Measurements from ENCODE around the gene FSTL3.

DNA sequence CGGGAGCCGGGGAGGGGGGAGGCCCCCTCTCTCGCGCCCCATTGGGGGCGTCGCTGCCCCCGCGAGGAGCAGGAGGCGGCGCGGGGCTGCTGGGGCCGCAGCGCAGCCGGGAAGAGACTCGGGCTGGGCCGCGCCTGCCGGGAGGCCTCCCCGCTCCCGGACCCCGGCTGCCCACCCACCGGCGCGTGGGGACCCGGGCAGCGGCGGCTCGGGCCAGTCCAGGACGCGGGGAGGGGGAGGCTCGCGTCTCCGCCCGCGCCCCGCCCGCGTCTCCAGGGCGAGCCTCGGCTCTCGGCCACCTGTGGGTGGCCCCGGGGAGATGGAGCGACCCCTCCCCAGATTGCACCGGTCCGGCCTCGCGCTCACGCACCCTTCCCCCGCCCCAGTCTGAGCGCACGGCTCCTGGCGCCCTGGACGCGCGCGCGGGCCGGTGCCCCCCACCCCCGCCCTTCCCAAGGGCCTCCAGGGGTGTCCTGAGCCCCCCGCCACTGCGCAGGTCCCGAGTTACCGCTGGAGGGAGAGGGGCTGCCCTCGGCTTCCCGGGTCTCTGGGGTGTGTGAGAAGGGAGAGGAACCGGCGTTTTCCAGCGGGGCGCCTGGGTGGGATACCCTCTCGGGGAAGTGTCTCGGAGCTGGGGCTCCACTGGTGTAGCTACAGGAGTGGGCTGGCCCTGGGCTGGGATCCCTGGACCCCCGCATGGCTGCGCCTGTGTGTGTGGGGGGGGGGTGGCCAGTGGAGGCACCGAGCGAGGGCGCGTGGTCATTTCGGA is 33.2 kb downstream of the FSTL3 start:
- TF ChIP-seq, protein P1, sequence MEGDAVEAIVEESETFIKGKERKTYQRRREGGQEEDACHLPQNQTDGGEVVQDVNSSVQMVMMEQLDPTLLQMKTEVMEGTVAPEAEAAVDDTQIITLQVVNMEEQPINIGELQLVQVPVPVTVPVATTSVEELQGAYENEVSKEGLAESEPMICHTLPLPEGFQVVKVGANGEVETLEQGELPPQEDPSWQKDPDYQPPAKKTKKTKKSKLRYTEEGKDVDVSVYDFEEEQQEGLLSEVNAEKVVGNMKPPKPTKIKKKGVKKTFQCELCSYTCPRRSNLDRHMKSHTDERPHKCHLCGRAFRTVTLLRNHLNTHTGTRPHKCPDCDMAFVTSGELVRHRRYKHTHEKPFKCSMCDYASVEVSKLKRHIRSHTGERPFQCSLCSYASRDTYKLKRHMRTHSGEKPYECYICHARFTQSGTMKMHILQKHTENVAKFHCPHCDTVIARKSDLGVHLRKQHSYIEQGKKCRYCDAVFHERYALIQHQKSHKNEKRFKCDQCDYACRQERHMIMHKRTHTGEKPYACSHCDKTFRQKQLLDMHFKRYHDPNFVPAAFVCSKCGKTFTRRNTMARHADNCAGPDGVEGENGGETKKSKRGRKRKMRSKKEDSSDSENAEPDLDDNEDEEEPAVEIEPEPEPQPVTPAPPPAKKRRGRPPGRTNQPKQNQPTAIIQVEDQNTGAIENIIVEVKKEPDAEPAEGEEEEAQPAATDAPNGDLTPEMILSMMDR (IDR thresholded peaks at IDR 0.05; ENCODE audit: borderline replicate concordance, extremely low read depth, low read length, poor library complexity, severe bottlenecking), result no peak
- no peak for TF ChIP-seq EZH2 (IDR thresholded peaks at IDR 0.05; ENCODE audit: borderline replicate concordance, low read depth, low read length, severe bottlenecking)

All from DND-41 (cell line).